ENCODE results near the gene FAM89B. TPM values are rescaled to one million over a fixed set of nuclear protein-coding genes. Genes with fewer than 3 reads are reported as not detected.

Gene FAM89B
- total RNA-seq, 1 experiment from 2014 or later = 102 TPM

GRCh38 chr11:65537620-65538231, 34.6 kb upstream of the FAM89B start:
- in situ Hi-C loops (cut with HindIII; ENCODE audit: low pct_unique_long_range_greater_than_20kb, low sequenced_read_pairs) (no loop called here), intact Hi-C loops (cut with micrococcal nuclease; ENCODE audit: unreplicated experiment) (no loop called here)
- POLR2A ChIA-PET = no interaction called here
- Histone ChIP-seq H3K27me3 (ENCODE audit: control insufficient read depth, insufficient read depth, low read length) (no peaks in the 10 kb centered on the region), H3K4me3 (ENCODE audit: low read depth in 2 of 2, low read length in 2 of 2) (no peak overlapping the region), H3K9me3 (ENCODE audit: control insufficient read depth, insufficient read depth, low read depth, low read length) (no peaks in the 10 kb centered on the region), H3K4me1 (ENCODE audit: control insufficient read depth, insufficient read depth, low read length) (peaks cover 18% of the 10 kb centered on the region), H3K36me3 (ENCODE audit: control insufficient read depth, insufficient read depth, low read length) (peaks cover 2% of the 10 kb centered on the region; the same call in 1 of the 2 replicates), H3K27ac (ENCODE audit: low read length) (no peak overlapping the region; the same call in 1 of the 2 replicates)
- CTCF ChIA-PET = interaction anchor here (0.7 kb wide), 1 partner anchor 10 kb away, joined by 10 read pairs; no protein-coding TSS in a partner anchor
- ATAC-seq (no peak), DNase-seq (ENCODE audit: low read depth, low spot score) (no peak)
- no TSS peak for BruUV-seq (replicated peaks)
- TF ChIP-seq, protein P1, sequence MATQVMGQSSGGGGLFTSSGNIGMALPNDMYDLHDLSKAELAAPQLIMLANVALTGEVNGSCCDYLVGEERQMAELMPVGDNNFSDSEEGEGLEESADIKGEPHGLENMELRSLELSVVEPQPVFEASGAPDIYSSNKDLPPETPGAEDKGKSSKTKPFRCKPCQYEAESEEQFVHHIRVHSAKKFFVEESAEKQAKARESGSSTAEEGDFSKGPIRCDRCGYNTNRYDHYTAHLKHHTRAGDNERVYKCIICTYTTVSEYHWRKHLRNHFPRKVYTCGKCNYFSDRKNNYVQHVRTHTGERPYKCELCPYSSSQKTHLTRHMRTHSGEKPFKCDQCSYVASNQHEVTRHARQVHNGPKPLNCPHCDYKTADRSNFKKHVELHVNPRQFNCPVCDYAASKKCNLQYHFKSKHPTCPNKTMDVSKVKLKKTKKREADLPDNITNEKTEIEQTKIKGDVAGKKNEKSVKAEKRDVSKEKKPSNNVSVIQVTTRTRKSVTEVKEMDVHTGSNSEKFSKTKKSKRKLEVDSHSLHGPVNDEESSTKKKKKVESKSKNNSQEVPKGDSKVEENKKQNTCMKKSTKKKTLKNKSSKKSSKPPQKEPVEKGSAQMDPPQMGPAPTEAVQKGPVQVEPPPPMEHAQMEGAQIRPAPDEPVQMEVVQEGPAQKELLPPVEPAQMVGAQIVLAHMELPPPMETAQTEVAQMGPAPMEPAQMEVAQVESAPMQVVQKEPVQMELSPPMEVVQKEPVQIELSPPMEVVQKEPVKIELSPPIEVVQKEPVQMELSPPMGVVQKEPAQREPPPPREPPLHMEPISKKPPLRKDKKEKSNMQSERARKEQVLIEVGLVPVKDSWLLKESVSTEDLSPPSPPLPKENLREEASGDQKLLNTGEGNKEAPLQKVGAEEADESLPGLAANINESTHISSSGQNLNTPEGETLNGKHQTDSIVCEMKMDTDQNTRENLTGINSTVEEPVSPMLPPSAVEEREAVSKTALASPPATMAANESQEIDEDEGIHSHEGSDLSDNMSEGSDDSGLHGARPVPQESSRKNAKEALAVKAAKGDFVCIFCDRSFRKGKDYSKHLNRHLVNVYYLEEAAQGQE (IDR thresholded peaks at IDR 0.05; ENCODE audit: insufficient read depth in 1 of 2, low read depth in 2 of 2, low read length in 1 of 2) = no peak
- TF ChIP-seq TCF7L2 (IDR thresholded peaks at IDR 0.05; ENCODE audit: low read depth, low read length) (no peak), CTCF (IDR thresholded peaks at IDR 0.05) (no peak)

DNA sequence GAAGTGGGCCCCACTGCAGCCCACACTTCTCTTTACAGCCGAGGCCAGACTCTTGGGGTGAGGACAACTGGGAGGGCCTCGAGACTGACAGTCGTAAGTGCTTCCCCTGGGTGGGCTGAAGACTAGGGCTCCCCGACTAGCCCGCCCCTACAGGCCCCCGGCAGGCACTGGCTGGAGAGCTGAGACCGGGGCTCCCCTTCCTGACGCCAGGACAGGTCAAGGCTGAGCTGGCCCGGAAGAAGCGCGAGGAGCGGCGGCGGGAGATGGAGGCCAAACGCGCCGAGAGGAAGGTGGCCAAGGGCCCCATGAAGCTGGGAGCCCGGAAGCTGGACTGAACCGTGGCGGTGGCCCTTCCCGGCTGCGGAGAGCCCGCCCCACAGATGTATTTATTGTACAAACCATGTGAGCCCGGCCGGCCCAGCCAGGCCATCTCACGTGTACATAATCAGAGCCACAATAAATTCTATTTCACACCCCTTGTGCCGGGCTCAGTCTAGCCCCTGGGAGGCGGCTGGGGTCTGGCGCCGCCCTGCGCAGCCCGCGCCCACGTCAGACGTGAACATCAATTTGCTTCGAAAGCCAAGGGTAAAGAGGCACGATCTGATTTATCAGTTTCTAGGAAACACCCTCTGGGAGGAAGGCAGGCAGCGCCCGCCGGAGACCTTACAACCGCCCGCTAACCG, 34.0 kb upstream of the FAM89B start:
- TSS peak; percentile 56 for BruUV-seq (replicated peaks)
- POLR2A ChIA-PET = no interaction called here

More for the DNA sequence above, 34.0 kb upstream of the FAM89B start:
- intact Hi-C loops (cut with micrococcal nuclease; ENCODE audit: unreplicated experiment) (no loop called here), in situ Hi-C loops (cut with HindIII; ENCODE audit: low pct_unique_long_range_greater_than_20kb, low sequenced_read_pairs) (no loop called here)
- no peak overlapping the region for H3K4me3 ChIP-seq (ENCODE audit: low read depth in 2 of 2, low read length in 2 of 2)
- peaks cover 2% of the 10 kb centered on the region; the same call in 1 of the 2 replicates for H3K36me3 ChIP-seq (ENCODE audit: control insufficient read depth, insufficient read depth, low read length)
- no peaks in the 10 kb centered on the region for H3K9me3 ChIP-seq (ENCODE audit: control insufficient read depth, insufficient read depth, low read depth, low read length)
- ATAC-seq (no peak), DNase-seq (ENCODE audit: low read depth, low spot score) (no peak)
- no peak overlapping the region for H3K27ac ChIP-seq (ENCODE audit: low read length)
- CTCF ChIA-PET = no interaction called here
- peaks cover 18% of the 10 kb centered on the region for H3K4me1 ChIP-seq (ENCODE audit: control insufficient read depth, insufficient read depth, low read length)
- H3K27me3 ChIP-seq (ENCODE audit: control insufficient read depth, insufficient read depth, low read length) = no peaks in the 10 kb centered on the region
- no peak for TF ChIP-seq CTCF (IDR thresholded peaks at IDR 0.05)
- TF ChIP-seq, protein P1 (IDR thresholded peaks at IDR 0.05; ENCODE audit: insufficient read depth in 1 of 2, low read depth in 2 of 2, low read length in 1 of 2) = no peak
- no peak for TF ChIP-seq SIN3A (IDR thresholded peaks at IDR 0.05; ENCODE audit: borderline replicate concordance, insufficient read depth, low read depth, low read length)
- no peak for TF ChIP-seq TCF7L2 (IDR thresholded peaks at IDR 0.05; ENCODE audit: low read depth, low read length)
- no peak for TF ChIP-seq POLR2AphosphoS5 (IDR thresholded peaks at IDR 0.05; ENCODE audit: low read depth, low read length)
